Cardiac fibroblast (primary cell): ENCODE measurements around the gene MYPN.
A peak's percentile ranks its signal among the peaks of the same experiment; 100 is the strongest.

Source experiments
- DNase-seq, 2 donors: peaks; one replicate each; pipeline versions ENCODE4 v3.0.0 to v3.0.0-alpha.2; 2010; ENCODE audit warnings: low read depth in 2 of 2
- H3K4me3 ChIP-seq, 2 donors: replicated peaks in 1 of 2; 1 replicate in 1 of 2; 2 replicates in 1 of 2; pipeline ENCODE4 v1.5.1; 2011; ENCODE audit warnings: low read depth in 2 of 2, low read length in 2 of 2, mild to moderate bottlenecking in 2 of 2, moderate library complexity in 1 of 2
- TF ChIP-seq, protein P1 (sequence below): IDR thresholded peaks from one replicate; pipeline ENCODE4 v1.5.1; 2011; ENCODE audit warnings: low read depth, mild to moderate bottlenecking, low read length, inconsistent platforms

MYPN gene

DNA sequence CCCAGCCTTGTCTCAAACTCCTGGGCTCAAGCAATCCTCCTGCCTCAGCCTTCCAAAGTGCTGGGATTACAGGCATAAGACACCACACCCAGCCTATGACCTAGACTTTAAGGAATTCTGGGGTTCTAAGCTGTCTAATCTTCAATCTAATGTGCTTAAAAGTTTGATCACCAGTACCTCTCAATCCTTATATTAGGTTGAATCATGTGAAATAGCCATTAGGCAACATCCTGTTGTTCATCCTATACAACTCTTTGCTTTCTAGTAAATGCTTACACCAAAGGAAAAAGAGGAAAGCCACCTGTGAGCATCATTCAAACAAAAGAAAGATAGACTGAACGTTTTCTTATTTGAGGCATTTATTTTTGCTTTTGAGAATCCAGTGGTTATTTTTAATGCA is 66.7 kb downstream of the MYPN start:
- TF ChIP-seq, protein P1, sequence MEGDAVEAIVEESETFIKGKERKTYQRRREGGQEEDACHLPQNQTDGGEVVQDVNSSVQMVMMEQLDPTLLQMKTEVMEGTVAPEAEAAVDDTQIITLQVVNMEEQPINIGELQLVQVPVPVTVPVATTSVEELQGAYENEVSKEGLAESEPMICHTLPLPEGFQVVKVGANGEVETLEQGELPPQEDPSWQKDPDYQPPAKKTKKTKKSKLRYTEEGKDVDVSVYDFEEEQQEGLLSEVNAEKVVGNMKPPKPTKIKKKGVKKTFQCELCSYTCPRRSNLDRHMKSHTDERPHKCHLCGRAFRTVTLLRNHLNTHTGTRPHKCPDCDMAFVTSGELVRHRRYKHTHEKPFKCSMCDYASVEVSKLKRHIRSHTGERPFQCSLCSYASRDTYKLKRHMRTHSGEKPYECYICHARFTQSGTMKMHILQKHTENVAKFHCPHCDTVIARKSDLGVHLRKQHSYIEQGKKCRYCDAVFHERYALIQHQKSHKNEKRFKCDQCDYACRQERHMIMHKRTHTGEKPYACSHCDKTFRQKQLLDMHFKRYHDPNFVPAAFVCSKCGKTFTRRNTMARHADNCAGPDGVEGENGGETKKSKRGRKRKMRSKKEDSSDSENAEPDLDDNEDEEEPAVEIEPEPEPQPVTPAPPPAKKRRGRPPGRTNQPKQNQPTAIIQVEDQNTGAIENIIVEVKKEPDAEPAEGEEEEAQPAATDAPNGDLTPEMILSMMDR, result no peak
- no peak overlapping the region for H3K4me3 ChIP-seq
- peak in 1 of 2 donors; percentile 9 for DNase-seq

DNA sequence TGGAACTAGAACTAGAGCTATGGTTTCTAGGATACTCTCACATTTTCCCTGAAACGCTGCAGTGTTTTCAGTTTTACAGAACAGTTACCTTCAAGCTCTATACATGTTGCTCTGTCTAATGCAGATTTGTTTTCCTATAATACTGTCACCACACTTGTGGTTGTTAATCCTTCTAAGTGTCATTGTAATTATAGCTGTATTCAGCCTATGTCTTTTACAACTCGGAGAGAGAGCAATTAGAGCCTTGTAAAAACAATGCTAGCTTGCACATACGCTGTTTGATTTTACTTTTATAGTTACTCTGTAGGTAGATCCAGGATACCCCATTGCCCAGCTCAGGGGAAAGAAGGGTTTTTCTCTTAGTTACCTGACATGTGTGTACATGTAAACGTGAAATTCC is 67.5 kb downstream of the MYPN start:
- DNase-seq, result no peak
- H3K4me3 ChIP-seq, result no peak overlapping the region
- TF ChIP-seq, protein P1, result no peak

DNA sequence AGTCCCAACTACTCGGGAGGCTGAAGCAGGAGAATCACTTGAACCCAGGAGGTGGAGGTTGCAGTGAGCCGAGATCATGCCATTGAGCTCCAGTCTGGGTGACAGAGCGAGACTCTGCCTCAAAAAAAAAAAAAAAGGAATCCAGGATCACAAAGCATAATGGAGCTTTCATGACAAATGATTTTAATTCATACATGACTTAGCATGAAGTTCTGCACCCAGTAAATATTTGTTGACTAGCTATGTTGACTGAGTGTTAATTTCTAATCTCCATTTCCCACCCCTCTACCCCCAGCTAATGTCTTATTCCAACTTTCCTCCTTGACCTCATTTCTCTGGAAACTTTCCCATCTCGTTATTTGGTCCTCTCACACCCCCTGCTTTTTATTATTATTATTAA is 69.3 kb downstream of the MYPN start:
- H3K4me3 ChIP-seq, result no peak overlapping the region
- DNase-seq, result no peak
- TF ChIP-seq, protein P1, result no peak

DNA sequence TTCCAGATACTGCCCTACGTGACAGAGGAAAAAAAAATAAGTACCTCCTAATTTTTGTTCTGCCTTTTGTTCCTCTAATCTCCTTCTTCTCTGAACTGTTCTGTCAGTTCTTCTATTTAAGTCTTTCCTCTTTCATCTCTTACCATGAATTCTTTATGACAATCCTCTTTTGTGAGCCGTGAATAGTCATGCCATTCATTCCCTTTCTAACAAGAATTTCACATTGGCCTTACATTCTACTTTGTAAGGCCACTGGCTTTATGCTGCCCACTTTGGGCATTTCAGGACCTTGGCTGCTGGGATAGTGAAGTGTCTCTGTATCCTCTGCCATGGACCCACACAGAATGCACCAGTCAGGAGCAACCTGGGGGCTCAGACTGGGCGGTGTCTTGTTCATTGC is 69.7 kb downstream of the MYPN start:
- H3K4me3 ChIP-seq, result no peak overlapping the region
- no peak for DNase-seq
- TF ChIP-seq, protein P1, result no peak

DNA sequence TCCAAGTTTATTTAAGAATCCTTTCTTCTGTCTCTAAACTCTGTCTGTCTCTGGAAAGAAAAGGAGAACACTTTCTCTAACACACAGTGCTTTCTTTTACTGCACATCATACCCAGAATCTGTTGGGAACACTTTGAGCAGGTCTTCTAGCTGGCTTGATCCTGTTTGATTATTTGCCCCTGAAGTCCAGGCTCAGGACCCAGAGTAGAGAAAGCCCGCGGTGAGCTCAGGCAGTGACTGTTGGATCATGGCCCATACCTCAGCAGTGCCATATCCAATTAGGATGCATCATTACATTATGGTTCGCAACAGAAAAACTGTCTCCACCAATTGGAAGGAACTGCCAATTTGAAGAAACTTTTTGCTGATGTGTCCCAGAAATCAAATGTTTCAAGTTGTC is 71.2 kb downstream of the MYPN start:
- TF ChIP-seq, protein P1, result no peak
- no peak for DNase-seq
- no peak overlapping the region for H3K4me3 ChIP-seq

DNA sequence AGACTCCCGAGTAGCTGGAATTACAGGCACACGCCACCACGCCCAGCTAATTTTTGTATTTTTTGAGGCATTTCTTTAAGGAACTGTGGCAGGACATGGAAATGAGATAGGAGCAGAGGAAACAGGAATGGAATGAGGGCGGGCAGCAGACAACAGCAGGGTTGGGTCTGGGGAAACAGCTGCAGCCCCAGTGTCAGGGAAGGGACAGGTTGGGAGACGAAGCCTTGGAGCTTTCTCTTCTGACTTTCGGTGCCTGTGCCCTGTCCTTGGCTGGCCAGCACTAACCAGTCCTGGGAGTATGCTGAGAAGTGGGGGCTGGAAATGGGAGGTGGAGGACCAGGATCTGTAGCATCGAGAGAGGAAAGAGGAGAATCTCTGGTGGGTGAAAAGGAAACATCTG is 75.3 kb downstream of the MYPN start:
- DNase-seq, result peak in 1 of 2 donors; percentile 19
- TF ChIP-seq, protein P1, result no peak
- no peak overlapping the region for H3K4me3 ChIP-seq

DNA sequence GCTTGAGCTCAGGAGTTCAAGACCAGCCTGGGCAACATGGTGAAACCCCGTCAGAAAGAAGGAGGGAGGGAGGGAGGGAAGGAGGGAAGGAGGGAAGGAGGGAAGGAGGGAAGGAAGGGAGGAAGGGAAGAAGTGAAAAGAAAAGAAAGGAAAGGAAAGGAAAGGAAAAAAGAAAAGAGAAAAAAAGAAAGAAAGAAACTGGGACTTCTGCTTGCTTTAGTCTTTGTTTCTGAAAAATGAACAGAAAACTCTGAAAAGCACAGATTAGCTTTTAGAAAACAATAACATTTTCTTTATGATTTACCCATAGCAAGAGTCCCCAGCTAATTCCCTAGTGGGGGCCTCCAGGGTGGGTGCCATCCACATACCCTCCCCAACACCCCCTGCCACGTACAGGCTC is 75.8 kb downstream of the MYPN start:
- TF ChIP-seq, protein P1, result no peak
- no peak overlapping the region for H3K4me3 ChIP-seq
- no peak for DNase-seq
